GM18858 (cell line): ENCODE measurements around the gene PITX1.

Experiments
- ATAC-seq: cut with Tn5 transposase; IDR thresholded peaks from one replicate; pipeline ENCODE4 v1.9.1; 2021; ENCODE audit not compliant: unreplicated experiment

The PITX1 gene

DNA sequence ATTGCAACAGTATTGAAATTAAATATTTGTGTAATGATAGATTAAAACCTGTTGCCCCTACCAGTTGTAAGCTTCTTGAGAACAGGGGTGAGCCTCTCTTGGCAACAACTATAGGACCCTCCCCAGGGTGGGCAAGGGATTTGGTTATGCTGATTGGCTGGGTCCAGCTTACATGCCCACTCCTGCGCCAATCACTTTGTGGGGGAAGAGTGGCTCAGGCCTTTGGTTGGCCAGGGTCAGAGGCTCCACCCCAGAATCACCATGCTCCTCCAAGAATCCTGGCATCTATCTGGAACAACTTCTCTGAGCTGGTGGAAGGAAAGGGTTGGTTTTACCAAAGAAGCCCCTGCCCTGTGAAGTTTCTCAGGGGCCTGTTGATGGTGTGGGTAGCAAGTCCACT is 8.6 kb upstream of the PITX1 start:
- ATAC-seq: no peak

DNA sequence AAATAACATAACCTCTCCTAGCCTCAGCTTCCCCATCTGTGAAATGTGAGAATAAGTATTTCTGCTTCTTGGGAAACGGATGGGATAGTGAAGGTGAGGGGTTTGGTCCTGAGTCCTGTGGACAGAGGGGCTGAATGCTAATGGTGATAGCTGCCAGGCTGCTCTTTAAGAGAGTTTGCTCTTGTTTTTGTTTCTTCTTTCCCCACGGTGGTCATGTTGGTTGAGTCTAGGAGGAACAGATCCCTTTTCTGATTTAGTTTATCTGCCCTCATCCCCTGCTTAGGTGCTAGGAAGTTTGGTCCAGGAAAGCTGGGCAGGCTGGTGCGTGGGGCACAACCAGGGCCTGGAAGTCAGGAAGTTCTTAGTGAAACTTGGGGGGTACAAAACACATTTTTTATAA is 7.7 kb upstream of the PITX1 start:
- no peak for ATAC-seq

- no peak for ATAC-seq
These were observed 7.1 kb upstream of the PITX1 start for GRCh38 chr5:135041145-135041587.

DNA sequence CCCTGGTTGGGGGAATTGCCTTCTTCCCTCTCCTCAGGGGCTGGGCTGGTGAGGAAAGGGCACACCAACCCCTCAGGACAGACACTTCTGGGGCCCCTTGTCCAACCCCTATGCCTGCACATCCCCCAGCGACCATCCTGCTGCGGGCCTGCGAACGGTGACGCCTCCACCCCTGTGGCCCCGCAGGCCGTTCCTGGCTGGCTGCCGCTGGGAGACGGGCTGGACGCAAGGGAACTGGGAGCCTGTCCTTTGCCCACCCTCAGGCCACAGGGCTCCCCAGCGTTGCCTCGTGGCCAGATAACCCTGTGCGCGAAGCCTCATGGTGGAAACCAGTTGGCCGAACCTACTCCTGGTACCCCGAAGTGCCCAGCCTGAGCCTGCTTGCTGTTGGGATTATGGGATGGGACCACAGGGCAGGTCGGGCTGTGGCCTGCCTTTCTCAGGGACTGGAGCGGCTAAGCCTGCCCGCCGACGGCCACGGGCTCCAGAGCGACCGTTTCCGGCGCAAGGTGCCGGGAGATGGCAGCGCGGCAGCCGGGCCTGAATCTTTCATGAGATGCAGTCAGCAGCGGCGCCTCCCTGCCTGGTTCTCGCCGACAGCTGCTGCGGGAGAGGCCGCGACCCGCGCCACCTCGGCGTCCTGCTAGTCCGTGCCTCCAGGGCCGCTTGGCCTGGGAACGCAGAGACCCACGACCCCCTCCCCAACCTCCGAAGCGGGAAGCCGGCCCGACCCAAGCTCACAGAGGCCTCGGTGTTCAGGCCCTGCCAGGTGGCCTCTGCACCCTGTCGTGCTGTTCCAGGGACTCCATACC is 6.5 kb upstream of the PITX1 start:
- ATAC-seq: no peak

DNA sequence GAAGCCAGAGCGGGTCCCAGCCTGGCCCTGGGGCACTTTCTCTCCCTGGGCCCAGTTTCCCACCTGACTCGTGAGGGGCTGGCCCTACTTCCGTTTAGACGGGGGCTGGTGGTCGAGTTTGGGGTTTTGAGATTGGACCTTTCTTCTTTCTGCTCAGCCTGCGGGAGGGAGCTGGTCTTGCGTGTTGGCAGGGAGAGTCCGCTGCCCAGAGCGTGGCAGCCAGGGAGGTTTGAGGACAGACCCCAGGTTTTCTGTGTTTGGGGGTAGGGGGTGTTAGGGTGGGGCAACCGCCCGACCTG is 6.0 kb upstream of the PITX1 start:
- no peak for ATAC-seq

GRCh38 chr5:135039271-135040033 is 5.4 kb upstream of the PITX1 start:
- no peak for ATAC-seq

DNA sequence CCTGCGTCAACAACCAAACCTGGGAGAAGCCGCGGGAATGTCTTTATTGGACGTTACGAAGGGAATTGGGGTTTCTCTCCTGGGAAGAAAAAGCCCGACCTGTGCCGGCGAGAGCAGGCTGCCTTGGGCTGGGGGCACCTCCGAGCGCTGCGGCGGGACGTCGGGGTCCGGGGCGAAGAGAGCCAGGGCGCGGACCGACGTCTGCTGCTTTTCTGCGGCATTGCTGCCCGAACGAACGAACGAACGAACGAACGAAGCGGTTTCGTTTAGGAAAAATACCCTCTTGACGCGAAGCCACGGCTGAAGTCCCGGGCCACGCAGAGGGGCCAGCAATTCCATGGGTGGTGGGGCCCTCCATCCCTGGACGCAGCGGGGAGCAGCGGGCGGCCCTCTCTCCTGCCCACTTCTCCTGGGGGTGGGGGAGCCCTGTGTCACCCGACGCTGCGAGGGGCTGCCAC is 4.8 kb upstream of the PITX1 start:
- ATAC-seq: no peak

GRCh38 chr5:135038205-135038812 is 4.3 kb upstream of the PITX1 start:
- ATAC-seq: no peak

- ATAC-seq: no peak
These were observed 3.6 kb upstream of the PITX1 start for GRCh38 chr5:135037519-135038204.

GRCh38 chr5:135036405-135036804 is 2.4 kb upstream of the PITX1 start:
- ATAC-seq: no peak

DNA sequence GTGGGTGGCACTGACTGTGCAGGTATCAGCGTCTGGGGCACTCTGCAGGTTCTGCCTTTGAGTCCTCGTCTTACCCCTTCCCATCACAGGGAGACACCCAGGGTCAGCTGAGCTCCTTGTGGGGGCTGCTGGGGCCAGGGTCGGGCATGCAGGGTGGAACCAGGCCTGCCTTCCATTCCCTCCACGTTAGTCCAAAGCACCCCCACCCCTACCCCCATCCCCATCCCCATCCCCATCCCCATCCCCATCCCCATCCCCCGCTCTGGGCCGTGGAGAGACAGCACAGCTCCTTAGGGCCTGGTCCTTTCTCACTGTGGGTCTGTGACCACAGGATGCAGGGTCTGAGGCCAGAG is 1.6 kb upstream of the PITX1 start:
- ATAC-seq: no peak

- no peak for ATAC-seq
These were observed 1.1 kb upstream of the PITX1 start for GRCh38 chr5:135034963-135035677.

DNA sequence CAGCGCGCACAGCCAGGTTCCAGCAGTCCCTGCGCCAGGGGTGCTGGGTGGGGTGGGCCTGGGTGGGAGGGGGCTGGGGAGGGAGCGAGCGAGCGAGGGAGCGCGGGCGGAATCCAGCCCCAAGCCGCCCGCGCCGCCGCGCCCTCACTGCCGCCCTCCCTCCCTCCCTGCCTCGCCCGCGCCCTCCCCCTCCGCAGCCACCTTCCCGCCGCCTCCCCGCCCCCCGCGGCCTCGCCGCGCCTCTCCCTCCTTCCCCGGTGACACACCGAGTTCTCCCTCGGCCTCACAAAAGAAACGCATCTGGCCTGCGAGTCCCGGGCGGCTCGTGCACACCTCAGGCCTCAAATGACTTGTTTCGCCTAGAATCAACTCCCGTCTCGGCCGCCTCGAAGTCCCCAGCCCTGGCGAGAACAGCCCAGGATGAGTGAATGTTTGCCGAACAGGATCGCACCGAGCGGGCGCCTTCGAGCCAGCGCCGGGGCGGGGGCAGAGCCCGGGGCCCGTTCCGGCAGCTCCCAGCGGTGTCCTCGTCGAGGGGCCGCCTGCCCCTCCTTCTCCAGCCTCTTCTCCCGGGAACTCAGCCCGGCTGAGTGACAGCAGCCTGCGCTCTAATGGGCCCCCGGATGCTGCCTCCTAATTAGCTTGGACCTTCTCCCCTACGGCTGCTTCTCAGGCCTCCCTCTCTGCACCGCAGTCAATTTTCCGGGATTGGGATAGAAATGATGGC is 371 bp upstream of the PITX1 start:
- ATAC-seq: no peak

DNA sequence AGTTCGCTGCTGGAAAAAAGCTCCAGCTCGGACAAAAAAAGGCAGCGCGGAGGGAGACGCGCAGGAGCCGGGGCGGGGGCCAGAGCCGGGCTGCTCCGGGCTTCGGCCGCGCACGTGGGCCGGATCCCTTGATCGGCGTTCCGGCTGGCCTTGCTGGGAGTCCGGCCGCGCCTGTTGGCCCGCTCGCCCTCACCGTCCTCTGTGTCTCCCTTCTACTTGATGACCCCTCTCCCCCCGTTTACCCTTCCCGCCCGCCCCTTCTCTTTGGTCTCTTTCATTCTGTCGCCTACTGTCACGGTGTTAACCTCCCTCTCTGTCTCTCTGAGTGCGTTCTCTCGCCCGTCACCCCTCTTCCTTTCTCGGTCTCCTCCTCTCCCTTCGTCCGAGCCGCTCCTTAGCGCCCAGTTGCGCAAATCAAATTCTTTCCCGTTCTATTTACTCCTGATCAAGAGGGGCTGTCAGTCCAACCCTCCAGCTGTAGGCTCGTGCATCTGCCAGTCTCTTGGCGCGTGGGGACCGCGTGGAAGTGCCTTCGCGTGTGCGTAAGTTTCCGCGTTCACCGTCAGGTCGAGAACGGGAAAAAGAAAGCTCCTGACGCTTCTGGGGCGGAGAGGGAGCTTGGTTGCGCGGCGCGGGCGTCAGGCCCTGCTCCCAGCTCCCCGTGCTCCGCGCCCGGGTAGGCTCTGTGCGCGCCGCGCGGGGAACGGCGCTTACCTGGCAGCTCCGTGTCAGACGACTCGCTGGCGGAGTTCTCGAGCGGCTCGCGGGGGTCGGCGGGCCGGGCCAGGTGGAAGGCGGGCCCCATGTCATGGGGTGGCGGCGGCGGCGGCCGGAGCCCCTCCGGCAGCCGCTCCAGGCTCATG is 798 bp downstream of the PITX1 start:
- ATAC-seq: no peak

GRCh38 chr5:135032695-135032998 is 1.4 kb downstream of the PITX1 start:
- ATAC-seq: no peak

DNA sequence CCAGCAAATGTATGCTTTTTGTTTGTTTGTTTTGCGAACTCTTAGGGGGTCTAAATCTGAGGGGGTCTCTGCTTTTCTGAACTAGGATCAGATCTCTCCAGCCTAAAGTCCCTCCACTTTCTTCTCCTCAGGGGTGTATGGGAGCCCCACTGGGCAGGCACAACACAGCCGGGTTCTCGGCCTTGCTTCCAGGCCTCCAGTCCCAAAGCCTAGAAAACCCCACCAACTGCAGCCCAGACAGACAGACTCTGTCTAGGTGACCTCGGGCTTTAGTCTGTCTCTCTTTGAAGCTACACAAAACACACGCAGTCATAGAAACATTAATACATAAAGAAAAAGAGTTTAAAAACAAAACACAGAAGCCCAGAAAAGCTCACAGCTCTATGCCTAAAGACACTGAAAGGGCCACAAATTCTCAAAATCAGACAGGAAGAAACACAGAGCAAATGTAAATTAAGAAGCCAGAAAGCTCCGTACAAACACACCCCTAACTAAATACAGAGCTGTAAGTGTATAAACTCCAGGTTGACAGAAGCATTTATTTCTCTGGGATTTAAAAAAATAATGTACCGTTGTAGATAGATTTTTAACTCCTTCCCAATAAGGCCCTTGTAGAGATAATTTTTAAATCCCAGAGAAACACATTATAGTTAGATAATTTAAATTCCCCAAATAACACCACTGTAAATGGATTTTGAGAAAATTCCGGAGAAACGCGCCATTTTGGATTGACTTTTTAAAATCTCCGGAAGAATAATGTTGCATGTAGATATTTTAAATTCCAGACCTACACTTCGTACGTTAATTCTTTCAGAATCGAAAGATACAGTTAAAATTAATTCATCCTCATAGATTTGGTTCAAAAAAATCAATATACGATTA is 2.0 kb downstream of the PITX1 start:
- ATAC-seq: no peak

- no peak for ATAC-seq
These were observed 2.8 kb downstream of the PITX1 start for GRCh38 chr5:135030956-135031812.
